Nephron (organoid): ENCODE data around the gene ZNF18.
"Not testable (repeated sequence)": the region's sequence is repeated elsewhere in the genome, so short reads cannot be mapped to it uniquely, and the experiment has no call there.

Experiments used
- H3K27ac Mint-ChIP-seq, 3 experiments: 2 replicates each; pipeline ENCODE4 v1.8.0; 2020; ENCODE audit warnings: mixed read lengths in 3 of 3, mild to moderate bottlenecking in 2 of 3, moderate library complexity in 1 of 3
- H3K27me3 Mint-ChIP-seq: 2 replicates; pipeline ENCODE4 v1.8.0; 2021; ENCODE audit warnings: low read depth, mild to moderate bottlenecking, moderate library complexity, mixed read lengths
- H3K36me3 Mint-ChIP-seq: 2 replicates; pipeline ENCODE4 v1.8.0; 2020; ENCODE audit warnings: low read depth, mixed read lengths
- H3K4me1 Mint-ChIP-seq: 2 replicates; pipeline ENCODE4 v1.8.0; 2020; ENCODE audit warnings: mixed read lengths
- H3K4me3 Mint-ChIP-seq, 3 experiments: 2 replicates each; pipeline ENCODE4 v1.8.0; 2020; ENCODE audit warnings: mild to moderate bottlenecking in 3 of 3, mixed read lengths in 3 of 3, moderate library complexity in 2 of 3
- H3K9me3 Mint-ChIP-seq: 2 replicates; pipeline ENCODE4 v1.8.0; 2020; ENCODE audit warnings: mixed read lengths
- TF ChIP-seq, protein P1 (sequence below), 3 experiments: fragments of 200-600 bp; sonication (generic); IDR thresholded peaks; one replicate each; pipeline ENCODE4 v1.5.0; 2021; ENCODE audit warnings: antibody characterized with exemption in 3 of 3; ENCODE audit not compliant: unreplicated experiment in 3 of 3

The ZNF18 gene

DNA sequence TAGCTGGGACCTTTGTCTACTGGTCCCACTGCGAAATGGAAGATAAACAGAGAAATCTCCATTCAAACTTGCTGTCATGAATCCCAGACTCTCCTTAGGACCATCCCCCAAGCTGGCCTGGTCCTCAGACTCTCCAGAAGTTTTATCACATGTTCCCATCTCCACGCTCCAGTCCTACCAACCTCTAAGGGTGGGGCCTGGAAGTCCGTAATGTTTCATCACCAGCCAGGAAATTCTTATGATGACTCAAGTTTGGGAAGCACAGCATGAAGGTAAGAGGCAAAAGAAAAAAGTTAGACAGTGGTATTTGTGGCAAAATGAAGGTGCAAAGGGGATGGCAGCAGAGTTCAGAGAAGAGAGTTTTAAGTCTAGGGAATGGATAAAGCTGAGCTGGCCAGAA is 52.7 kb downstream of the ZNF18 start:
- H3K27ac Mint-ChIP-seq: no peak overlapping the region
- peaks cover 9% of the 10 kb centered on the region for H3K4me1 Mint-ChIP-seq
- H3K27me3 Mint-ChIP-seq: no peaks in the 10 kb centered on the region
- no peaks in the 10 kb centered on the region for H3K36me3 Mint-ChIP-seq
- no peak overlapping the region for H3K4me3 Mint-ChIP-seq
- TF ChIP-seq, protein P1, sequence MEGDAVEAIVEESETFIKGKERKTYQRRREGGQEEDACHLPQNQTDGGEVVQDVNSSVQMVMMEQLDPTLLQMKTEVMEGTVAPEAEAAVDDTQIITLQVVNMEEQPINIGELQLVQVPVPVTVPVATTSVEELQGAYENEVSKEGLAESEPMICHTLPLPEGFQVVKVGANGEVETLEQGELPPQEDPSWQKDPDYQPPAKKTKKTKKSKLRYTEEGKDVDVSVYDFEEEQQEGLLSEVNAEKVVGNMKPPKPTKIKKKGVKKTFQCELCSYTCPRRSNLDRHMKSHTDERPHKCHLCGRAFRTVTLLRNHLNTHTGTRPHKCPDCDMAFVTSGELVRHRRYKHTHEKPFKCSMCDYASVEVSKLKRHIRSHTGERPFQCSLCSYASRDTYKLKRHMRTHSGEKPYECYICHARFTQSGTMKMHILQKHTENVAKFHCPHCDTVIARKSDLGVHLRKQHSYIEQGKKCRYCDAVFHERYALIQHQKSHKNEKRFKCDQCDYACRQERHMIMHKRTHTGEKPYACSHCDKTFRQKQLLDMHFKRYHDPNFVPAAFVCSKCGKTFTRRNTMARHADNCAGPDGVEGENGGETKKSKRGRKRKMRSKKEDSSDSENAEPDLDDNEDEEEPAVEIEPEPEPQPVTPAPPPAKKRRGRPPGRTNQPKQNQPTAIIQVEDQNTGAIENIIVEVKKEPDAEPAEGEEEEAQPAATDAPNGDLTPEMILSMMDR (IDR thresholded peaks at IDR 0.05; ENCODE audit: unreplicated experiment in 3 of 3): no peak
- no peaks in the 10 kb centered on the region for H3K9me3 Mint-ChIP-seq

DNA sequence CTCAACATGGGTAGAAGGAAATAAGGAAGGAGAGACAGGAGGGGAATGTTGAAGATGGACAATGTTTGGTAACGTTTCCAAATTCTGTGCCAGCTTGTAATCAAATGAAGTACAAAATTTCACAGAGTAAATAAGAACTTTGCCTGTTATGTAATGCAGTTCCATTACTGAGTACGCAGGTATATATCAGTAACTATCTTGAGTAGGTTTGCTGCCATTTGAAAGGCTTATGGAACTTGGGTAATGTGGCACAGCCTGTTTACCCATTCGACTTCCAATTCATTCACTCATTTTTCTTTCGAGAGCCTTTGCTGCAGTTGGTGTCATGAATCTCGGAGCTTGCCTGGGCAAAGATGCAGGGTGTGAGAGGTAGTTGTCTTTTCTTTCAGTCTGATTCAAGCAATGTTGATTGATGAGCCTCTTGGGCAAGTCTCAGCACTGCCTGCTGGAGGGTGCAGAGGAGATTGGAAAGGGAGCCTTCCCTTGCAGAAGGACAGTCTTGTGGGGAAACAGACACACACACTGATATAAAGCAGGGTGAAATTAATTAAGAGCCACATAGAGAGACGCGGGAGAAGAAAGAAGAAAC is 53.4 kb downstream of the ZNF18 start:
- Mint-ChIP-seq H3K4me3 (no peak overlapping the region), H3K27ac (no peak overlapping the region), H3K36me3 (no peaks in the 10 kb centered on the region), H3K4me1 (peaks cover 5% of the 10 kb centered on the region), H3K27me3 (no peaks in the 10 kb centered on the region), H3K9me3 (no peaks in the 10 kb centered on the region)
- TF ChIP-seq, protein P1 (IDR thresholded peaks at IDR 0.05; ENCODE audit: unreplicated experiment in 3 of 3): no peak

DNA sequence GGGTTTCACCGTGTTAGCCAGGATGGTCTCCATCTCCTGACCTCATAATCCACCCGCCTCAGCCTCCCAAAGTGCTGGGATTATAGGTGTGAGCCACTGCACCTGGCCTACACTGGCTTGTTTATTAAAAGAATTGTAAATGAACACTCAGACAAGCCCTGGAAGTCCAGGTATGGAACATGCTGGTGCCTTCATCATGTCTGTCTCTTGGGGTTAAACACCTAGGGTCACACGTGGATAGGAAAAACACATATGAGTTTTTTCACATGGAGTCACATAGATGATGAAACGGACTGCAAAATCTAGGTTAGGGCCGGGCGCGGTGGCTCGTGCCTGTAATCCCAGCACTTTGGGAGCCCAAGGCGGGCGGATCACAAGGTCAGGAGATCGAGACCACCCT is 54.2 kb downstream of the ZNF18 start:
- not testable (repeated sequence) for H3K27me3 Mint-ChIP-seq, H3K4me3 Mint-ChIP-seq, H3K9me3 Mint-ChIP-seq, H3K36me3 Mint-ChIP-seq, H3K4me1 Mint-ChIP-seq, H3K27ac Mint-ChIP-seq

DNA sequence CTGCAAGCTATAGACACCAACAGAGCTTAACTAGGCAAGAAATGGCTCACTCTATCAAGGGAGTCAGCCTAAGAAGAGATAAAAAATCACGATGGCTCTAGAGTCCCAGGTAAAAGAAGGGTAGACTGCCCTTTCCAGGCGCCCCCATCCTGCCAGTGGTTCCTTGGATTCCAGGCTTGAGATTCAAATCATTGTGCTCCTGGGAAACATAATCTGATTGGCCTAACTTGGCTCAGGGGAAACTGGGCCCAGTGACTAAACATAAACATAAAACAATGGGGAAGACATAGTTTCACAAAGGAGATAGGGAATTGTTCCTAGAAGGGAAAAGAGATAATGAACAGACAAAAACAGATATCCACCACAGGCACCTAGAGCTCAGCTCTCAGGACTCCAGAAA is 56.4 kb downstream of the ZNF18 start:
- no peak overlapping the region for H3K27ac Mint-ChIP-seq
- no peaks in the 10 kb centered on the region for H3K9me3 Mint-ChIP-seq
- TF ChIP-seq, protein P1 (IDR thresholded peaks at IDR 0.05; ENCODE audit: unreplicated experiment in 3 of 3): no peak
- H3K36me3 Mint-ChIP-seq: no peaks in the 10 kb centered on the region
- peaks cover 12% of the 10 kb centered on the region for H3K27me3 Mint-ChIP-seq
- H3K4me3 Mint-ChIP-seq: no peak overlapping the region
- H3K4me1 Mint-ChIP-seq: no peaks in the 10 kb centered on the region

DNA sequence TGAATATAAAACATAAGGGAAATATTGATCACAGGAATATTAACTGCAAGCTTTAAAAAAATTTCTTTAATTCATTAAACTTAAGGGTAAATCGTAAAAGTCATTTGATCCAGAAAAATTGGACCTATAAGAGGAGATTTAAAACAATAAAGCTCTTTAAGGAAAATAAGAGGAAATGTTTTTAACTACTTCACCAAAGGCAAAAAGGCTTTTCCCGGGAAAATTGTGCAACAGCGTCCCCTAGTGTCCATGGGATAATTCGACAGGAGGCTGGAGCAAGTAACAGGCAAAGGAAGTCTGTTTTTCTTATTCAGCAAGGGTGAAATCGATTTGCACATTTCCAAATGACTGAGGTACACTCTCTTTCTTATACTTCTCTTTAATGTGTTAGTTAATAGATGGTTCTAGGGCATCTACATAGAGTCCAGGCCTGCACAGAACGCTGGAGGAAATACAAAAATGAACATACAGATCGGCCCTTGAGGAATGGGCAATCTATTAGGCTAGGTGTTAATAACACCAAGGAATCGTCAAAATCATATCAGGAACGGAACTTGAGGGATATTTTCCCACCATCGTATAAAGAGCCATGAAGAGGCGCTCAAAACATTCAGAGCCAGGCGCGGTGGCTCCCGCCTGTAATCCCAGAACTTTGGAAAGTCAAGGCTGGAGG is 61.4 kb downstream of the ZNF18 start:
- Mint-ChIP-seq H3K27ac (no peak overlapping the region), H3K9me3 (no peaks in the 10 kb centered on the region), H3K36me3 (no peaks in the 10 kb centered on the region), H3K27me3 (peaks cover 12% of the 10 kb centered on the region), H3K4me3 (no peak overlapping the region), H3K4me1 (no peaks in the 10 kb centered on the region)
- TF ChIP-seq, protein P1 (IDR thresholded peaks at IDR 0.05; ENCODE audit: unreplicated experiment in 3 of 3): peak; percentile 89 to 96 (median 90)

DNA sequence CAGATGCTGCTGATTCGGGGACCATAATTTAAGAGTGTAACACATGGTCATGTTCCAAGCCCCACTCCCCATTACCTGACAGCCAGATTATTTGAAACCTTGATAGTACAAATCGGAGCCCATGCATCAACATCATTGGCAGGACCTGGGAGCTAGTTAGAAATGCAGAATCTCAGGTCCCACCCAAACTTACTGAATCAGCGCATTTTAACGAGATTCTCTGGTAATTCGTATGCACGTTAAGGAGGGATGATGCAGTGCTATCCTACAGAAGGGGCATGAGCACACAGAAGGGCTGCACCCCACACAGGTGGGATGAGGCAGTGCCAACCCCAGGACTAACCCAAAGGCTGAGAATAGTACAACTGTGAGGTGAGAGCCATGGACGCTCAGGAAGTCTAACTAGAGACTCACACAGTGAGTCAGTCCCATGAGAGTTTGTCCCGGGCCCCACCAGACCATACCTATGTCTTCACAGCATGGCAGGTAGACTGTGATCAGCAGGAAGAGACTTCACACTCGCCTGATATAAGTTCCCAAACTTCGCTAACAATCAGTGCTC is 64.9 kb downstream of the ZNF18 start:
- TF ChIP-seq, protein P1 (IDR thresholded peaks at IDR 0.05; ENCODE audit: unreplicated experiment in 3 of 3): no peak
- H3K27ac Mint-ChIP-seq: no peak overlapping the region
- no peaks in the 10 kb centered on the region for H3K4me1 Mint-ChIP-seq
- H3K36me3 Mint-ChIP-seq: no peaks in the 10 kb centered on the region
- H3K9me3 Mint-ChIP-seq: no peaks in the 10 kb centered on the region
- no peak overlapping the region for H3K4me3 Mint-ChIP-seq
- peaks cover 8% of the 10 kb centered on the region for H3K27me3 Mint-ChIP-seq
